RPMI8226 (cell line): ENCODE results near the gene SAP25.
"Not testable (repeated sequence)": the region's sequence is repeated elsewhere in the genome, so short reads cannot be mapped to it uniquely, and the experiment has no call there.

Experiments
- DNase-seq: peaks from one replicate; pipeline ENCODE4 v3.0.0-alpha.2; 2015

SAP25 gene

DNA sequence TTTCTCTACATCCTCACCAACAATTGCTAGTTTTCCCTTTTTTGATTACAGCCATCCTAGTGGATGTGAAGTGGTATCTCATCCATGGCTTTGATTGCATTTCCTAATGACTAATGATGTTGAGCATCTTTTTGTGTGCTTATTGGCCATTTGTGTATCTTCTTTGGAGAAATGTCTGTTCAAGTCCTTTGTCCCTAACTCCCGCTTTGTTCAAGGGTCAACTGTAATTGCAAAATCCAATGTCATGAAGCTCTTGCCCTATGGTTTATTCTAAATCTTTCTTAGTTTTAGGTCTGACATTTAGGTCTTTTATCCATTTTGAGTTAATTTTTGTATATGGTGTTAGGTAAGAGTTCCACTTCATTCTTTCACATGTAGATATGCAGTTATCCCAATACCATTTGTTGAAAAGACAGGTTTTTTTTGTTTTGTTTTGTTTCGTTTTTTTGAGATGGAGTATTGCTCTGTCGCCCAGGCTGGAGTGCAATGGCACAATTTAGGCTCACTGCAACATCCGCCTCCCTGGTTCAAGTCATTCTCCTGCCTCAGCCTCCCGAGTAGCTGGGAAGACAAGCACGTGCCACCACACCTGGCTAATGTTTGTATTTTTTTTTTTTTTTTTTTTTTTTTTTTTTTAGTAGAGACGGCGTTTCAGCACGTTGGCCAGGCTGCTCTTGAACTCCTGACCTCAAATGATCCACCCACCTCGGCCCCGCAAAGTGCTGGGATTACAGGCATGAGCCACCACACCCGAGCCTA, 45.4 kb downstream of the SAP25 start:
- not testable (repeated sequence) for DNase-seq

DNA sequence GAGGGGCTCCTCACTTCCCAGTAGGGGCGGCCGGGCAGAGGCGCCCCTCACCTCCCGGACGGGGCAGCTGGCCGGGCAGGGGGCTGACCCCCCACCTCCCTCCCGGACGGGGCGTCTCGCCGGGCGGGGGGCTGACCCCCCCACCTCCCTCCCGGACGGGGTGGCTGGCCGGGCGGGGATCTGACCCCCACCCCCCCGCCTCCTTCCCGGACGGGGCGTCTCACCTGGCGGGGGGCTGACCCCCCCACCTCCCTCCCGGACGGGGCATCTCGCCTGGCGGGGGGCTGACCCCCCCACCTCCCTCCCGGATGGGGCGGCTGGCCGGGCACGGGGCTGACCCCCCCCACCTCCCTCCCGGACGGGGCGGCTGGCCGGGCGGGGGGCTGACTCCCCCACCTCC, 50.5 kb downstream of the SAP25 start:
- not testable (repeated sequence) for DNase-seq
